SK-N-SH treated with all-trans-retinoic acid at 6 μM for 48 hours (cell line): ENCODE data around the gene INTS6L.
"Not testable (repeated sequence)": the region's sequence is repeated elsewhere in the genome, so short reads cannot be mapped to it uniquely, and the experiment has no call there.

ENCODE experiments used
- ATAC-seq: fragments of 200-7000 bp; cut with Tn5 transposase; 3 replicates; pipeline ENCODE4 v1.9.1; 2020; ENCODE audit warnings: mild to moderate bottlenecking, moderate library complexity
- ARNTL ChIP-seq: fragments of 450-650 bp; formaldehyde crosslinking; IDR thresholded peaks from 2 replicates; pipeline ENCODE4 v1.5.0; 2020; ENCODE audit warnings: low read depth, mild to moderate bottlenecking, moderate library complexity, borderline replicate concordance
- BACH2 ChIP-seq: fragments of 250-450 bp; sonication (Bioruptor Pico); IDR thresholded peaks from 2 replicates; pipeline ENCODE4 v1.9.0; 2021; ENCODE audit warnings: mild to moderate bottlenecking, borderline replicate concordance
- CREB5 ChIP-seq: fragments of 250-450 bp; sonication (Bioruptor Pico); IDR thresholded peaks from 2 replicates; pipeline ENCODE4 v1.5.1; 2020; ENCODE audit warnings: low read depth, mild to moderate bottlenecking, moderate library complexity
- CSDC2 ChIP-seq: fragments of 250-450 bp; sonication (Bioruptor Pico); IDR thresholded peaks from 2 replicates; pipeline ENCODE4 v1.5.0; 2020; ENCODE audit warnings: mild to moderate bottlenecking, moderate library complexity
- CSRNP3 ChIP-seq: fragments of 250-450 bp; sonication (Bioruptor Pico); IDR thresholded peaks from 2 replicates; pipeline ENCODE4 v1.5.1; 2021; ENCODE audit warnings: mild to moderate bottlenecking, moderate library complexity
- GLIS3 ChIP-seq: fragments of 250-450 bp; sonication (Bioruptor Pico); IDR thresholded peaks from 2 replicates; pipeline ENCODE4 v1.5.0; 2020; ENCODE audit warnings: mild to moderate bottlenecking, moderate library complexity
- ISL1 ChIP-seq: fragments of 250-450 bp; sonication (Bioruptor Pico); IDR thresholded peaks from 2 replicates; pipeline ENCODE4 v2.1.2; 2022; ENCODE audit warnings: mild to moderate bottlenecking, moderate library complexity
- POU6F1 ChIP-seq: fragments of 250-450 bp; sonication (Bioruptor Pico); IDR thresholded peaks from 2 replicates; pipeline ENCODE4 v1.8.0; 2021; ENCODE audit warnings: low read depth, mild to moderate bottlenecking, moderate library complexity, borderline replicate concordance
- PPARA ChIP-seq: fragments of 250-450 bp; sonication (Bioruptor Pico); IDR thresholded peaks from 2 replicates; pipeline ENCODE4 v1.5.0; 2020; ENCODE audit warnings: mild to moderate bottlenecking, borderline replicate concordance
- RARB ChIP-seq: fragments of 250-450 bp; sonication (Bioruptor Pico); IDR thresholded peaks from 2 replicates; pipeline ENCODE4 v1.8.0; 2021; ENCODE audit warnings: mild to moderate bottlenecking, moderate library complexity
- SNAI2 ChIP-seq: fragments of 250-450 bp; sonication (Bioruptor Pico); IDR thresholded peaks from 2 replicates; pipeline ENCODE4 v1.5.0; 2020; ENCODE audit warnings: mild to moderate bottlenecking, moderate library complexity
- TOX ChIP-seq: fragments of 250-450 bp; sonication (Bioruptor Pico); IDR thresholded peaks from 2 replicates; pipeline ENCODE4 v1.8.0; 2021; ENCODE audit warnings: mild to moderate bottlenecking, moderate library complexity, borderline replicate concordance
- TSHZ2 ChIP-seq: fragments of 250-450 bp; sonication (Bioruptor Pico); IDR thresholded peaks from 2 replicates; pipeline ENCODE4 v1.5.0; 2020; ENCODE audit warnings: mild to moderate bottlenecking, moderate library complexity
- ZFP3 ChIP-seq: fragments of 250-450 bp; sonication (Bioruptor Pico); IDR thresholded peaks from 2 replicates; pipeline ENCODE4 v1.5.0; 2020; ENCODE audit warnings: mild to moderate bottlenecking, moderate library complexity
- ZFP30 ChIP-seq: fragments of 450-650 bp; formaldehyde crosslinking; IDR thresholded peaks from 2 replicates; pipeline ENCODE4 v1.5.0; 2022; ENCODE audit warnings: mild to moderate bottlenecking, moderate library complexity
- ZNF70 ChIP-seq: fragments of 450-650 bp; formaldehyde crosslinking; IDR thresholded peaks from 2 replicates; pipeline ENCODE4 v1.5.0; 2020; ENCODE audit warnings: mild to moderate bottlenecking, moderate library complexity
- TF ChIP-seq, protein P1 (sequence below): fragments of 250-450 bp; sonication (Bioruptor Pico); IDR thresholded peaks from 2 replicates; pipeline ENCODE4 v1.8.0; 2020; ENCODE audit warnings: mild to moderate bottlenecking, moderate library complexity, borderline replicate concordance

INTS6L gene

DNA sequence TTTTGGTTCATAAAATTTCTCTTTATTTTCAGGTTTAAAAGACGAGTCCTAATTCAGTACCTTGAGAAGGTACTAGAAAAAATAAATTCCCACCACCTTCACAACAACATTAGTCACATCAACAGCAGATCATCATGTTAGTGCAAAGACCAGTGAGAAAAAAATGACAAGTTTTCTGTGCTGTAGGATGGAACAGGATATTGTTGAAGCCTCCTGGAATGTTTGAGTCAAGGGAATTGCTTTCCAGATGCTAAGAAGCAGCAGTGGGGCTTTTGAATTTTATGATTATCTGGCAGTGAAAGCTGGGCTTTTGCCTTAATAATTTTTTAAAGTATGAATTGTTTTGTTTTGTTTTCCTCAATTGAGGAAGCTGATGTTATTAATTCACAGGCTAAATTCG, 61.0 kb downstream of the INTS6L start:
- no peak for TF ChIP-seq BACH2 (CRISPR knock-in tag)
- no peak for TF ChIP-seq ISL1 (CRISPR knock-in tag)
- TF ChIP-seq, protein P1, sequence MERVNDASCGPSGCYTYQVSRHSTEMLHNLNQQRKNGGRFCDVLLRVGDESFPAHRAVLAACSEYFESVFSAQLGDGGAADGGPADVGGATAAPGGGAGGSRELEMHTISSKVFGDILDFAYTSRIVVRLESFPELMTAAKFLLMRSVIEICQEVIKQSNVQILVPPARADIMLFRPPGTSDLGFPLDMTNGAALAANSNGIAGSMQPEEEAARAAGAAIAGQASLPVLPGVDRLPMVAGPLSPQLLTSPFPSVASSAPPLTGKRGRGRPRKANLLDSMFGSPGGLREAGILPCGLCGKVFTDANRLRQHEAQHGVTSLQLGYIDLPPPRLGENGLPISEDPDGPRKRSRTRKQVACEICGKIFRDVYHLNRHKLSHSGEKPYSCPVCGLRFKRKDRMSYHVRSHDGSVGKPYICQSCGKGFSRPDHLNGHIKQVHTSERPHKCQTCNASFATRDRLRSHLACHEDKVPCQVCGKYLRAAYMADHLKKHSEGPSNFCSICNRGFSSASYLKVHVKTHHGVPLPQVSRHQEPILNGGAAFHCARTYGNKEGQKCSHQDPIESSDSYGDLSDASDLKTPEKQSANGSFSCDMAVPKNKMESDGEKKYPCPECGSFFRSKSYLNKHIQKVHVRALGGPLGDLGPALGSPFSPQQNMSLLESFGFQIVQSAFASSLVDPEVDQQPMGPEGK (CRISPR knock-in tag): no peak
- no peak for TF ChIP-seq SNAI2 (CRISPR knock-in tag)
- TF ChIP-seq CSRNP3: no peak
- TF ChIP-seq ARNTL (CRISPR knock-in tag): no peak
- TF ChIP-seq RARB (CRISPR knock-in tag): no peak
- no peak for TF ChIP-seq GLIS3 (CRISPR knock-in tag)
- TF ChIP-seq, all 23 proteins: peak for 0

GRCh38 chrX:135585153-135585552, 64.7 kb downstream of the INTS6L start:
- ATAC-seq: no peak
- TF ChIP-seq GLIS3 (CRISPR knock-in tag) (no peak), RARB (CRISPR knock-in tag) (no peak), TSHZ2 (CRISPR knock-in tag) (no peak), TOX (CRISPR knock-in tag) (no peak)

More for the DNA sequence above, 61.0 kb downstream of the INTS6L start:
- no peak for ATAC-seq

DNA sequence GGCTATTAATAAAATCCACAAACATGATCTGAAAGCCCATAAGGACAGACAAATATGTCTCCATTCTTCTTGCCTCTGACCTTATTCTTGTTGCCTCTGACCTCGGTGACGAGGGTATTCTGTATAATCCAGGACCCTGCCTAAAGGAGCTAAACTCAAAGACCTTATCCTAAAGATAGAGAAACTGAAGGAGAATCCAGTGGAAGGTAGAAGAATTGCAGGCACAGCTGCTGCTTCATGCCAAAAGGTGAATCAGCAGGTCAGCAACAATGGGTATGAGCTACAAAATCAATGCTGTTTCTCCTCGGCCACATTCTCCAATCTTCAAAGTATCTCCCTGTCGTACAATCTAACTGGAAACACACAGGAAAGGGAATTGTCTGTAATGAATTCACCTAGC, 71.4 kb downstream of the INTS6L start:
- ATAC-seq: no peak
- TF ChIP-seq CREB5 (no peak), ZFP30 (CRISPR knock-in tag) (no peak), CSDC2 (no peak), ZFP3 (CRISPR knock-in tag) (no peak), POU6F1 (CRISPR knock-in tag) (no peak), CSRNP3 (no peak), PPARA (CRISPR knock-in tag) (no peak), BACH2 (CRISPR knock-in tag) (no peak), GLIS3 (CRISPR knock-in tag) (no peak), ZNF70 (CRISPR knock-in tag) (no peak)
- TF ChIP-seq, protein P1 (CRISPR knock-in tag): no peak

DNA sequence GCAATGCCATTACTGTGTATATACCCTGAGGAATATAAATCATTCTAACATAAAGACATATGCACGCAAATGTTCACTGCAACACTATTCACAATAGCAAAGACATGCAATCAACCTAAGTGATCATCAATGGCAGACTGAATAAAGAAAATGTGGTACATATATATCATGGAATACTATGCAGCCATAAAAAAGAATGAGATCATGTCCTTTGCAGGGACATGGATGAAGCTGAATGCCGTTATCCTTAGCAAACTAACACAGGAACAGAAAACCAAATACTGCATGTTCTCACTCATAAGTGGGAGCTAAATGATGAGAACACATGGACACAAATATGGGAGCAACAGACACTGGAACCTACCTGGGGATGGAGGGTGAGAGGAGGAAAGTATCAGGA, 73.6 kb downstream of the INTS6L start:
- ATAC-seq: not testable (repeated sequence)

DNA sequence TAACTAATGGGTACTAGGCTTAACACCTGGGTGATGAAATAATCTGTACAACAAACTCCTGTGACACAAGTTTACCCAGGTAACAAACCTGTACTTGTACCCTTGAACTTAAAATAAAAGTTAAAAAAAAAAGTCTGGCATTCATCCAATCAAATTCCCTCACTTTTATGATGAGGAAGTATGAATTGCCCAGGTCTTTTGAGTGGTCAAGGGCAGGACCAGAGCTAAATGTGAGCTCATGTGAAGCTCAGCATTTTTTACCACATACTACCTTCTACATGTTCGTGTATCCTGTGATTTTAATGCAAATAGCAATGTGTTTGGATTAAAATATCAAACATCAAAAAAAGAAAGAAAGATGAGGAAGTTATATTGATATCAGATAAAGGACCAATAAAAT, 74.0 kb downstream of the INTS6L start:
- not testable (repeated sequence) for ATAC-seq
